ENCODE measurements around the gene CES3.

DNA sequence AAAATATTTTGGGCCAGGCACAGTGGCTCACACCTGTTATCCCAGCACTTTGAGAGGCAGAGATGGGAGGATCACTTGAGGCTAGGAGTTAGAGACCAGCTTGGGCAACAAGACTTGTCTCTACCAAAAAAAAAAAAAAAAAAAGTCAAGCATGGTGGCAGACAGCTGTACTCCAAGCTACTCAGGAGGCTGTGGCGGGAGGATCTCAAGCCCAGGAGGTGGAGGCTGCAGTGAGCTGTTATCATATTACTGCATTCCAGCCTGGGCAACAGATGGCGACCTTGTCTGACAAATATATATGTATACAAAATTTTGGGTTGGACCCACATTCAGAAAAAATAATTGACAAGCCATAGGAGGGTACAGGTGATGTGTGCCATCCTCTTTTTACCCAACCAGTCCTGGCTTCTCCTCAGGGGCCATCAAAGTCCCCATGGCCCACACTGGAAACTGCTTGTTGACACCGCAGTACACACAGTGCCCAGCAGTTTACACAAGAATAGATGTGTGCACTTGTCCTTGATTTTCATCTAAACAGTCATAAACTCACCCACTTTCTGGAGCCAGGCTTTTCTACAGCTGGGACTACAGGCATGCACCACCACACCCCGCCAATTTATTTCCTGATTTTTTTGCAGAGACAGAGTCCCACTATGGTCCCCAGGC lies 24.0 kb upstream of the CES3 start:
- no peak for TF ChIP-seq ATF2 (CRISPR knock-in tag; IDR thresholded peaks at IDR 0.05)
- no peak for TF ChIP-seq NFE2L1 (tag; IDR thresholded peaks at IDR 0.05; ENCODE audit: borderline replicate concordance, low read depth)
- no peak for TF ChIP-seq PKNOX1 (IDR thresholded peaks at IDR 0.05)
- TF ChIP-seq CTCF (IDR thresholded peaks at IDR 0.05 in 2 of 3, conservative IDR thresholded peaks at IDR 0.05 in 1 of 3; ENCODE audit: insufficient read depth in 2 of 3, low read depth in 1 of 3, low read length in 3 of 3), result no peak

Measured in K562 (cell line).